Measurements from ENCODE around the gene PLD2. TPM values are rescaled to one million over a fixed set of nuclear protein-coding genes. Genes with fewer than 3 reads are reported as not detected.

Gene PLD2
- total and polyA plus RNA-seq, 2 donors (not counting 1 experiment from before 2014, with no cell fraction given): 53.1 to 69.2 TPM

- no peaks in the 10 kb centered on the region for H3K9me3 ChIP-seq (ENCODE audit: control extremely low read depth in 1 of 3, control insufficient read depth in 2 of 3, insufficient read depth in 1 of 3, low read length in 2 of 3)
- H2AFZ ChIP-seq (ENCODE audit: insufficient read depth, low read depth, low read length, poor library complexity, severe bottlenecking): no peak overlapping the region
- H3K9ac ChIP-seq (ENCODE audit: low read length): no peak overlapping the region
- H3K27ac ChIP-seq (ENCODE audit: low read length in 2 of 2): no peak overlapping the region
- DNase-seq (no peak), ATAC-seq (ENCODE audit: low read depth) (no peak)
- Mint-ChIP-seq H3K4me1 (peaks cover 25% of the 10 kb centered on the region), H3K27ac (no peak overlapping the region), H3K27me3 (no peaks in the 10 kb centered on the region), H3K4me3 (no peak overlapping the region), H3K9me3 (ENCODE audit: insufficient read depth) (no peaks in the 10 kb centered on the region)
- 64% methylated on average over 2 of the region's 2 CpGs for WGBS (ENCODE audit: insufficient coverage)
- no peak overlapping the region for H3K4me3 ChIP-seq (ENCODE audit: control extremely low read depth in 1 of 5, extremely low read depth in 1 of 5, insufficient read depth in 1 of 5, low read depth in 2 of 5, low read length in 4 of 5)
- intact Hi-C loops (cut with micrococcal nuclease): no loop called here
- H3K4me1 ChIP-seq (ENCODE audit: control insufficient read depth in 2 of 2, insufficient read depth in 2 of 2, low read length in 2 of 2): no peaks in the 10 kb centered on the region
- ChIA-PET CTCF (no interaction called here), POLR2A (interaction anchor here (0.5 kb wide), 1 partner anchor 59 kb away, joined by 5 read pairs; no protein-coding TSS in a partner anchor)
- no peak for TF ChIP-seq CTCF (IDR thresholded peaks at IDR 0.05)
- no peak for TF ChIP-seq EZH2 (IDR thresholded peaks at IDR 0.05; ENCODE audit: borderline replicate concordance, insufficient read depth, low read depth, low read length, poor library complexity, severe bottlenecking)
- peaks cover 73% of the 10 kb centered on the region for H3K79me2 ChIP-seq (ENCODE audit: control insufficient read depth, insufficient read depth, low read length)
- H3K36me3 ChIP-seq (replicated peaks in 1 of 2; ENCODE audit: control extremely low read depth in 1 of 2, control insufficient read depth in 1 of 2, extremely low read depth in 1 of 2, insufficient read depth in 2 of 2, low read length in 1 of 2): peaks cover 0 to 11% of the 10 kb centered on the region in 2 experiments
- no peak overlapping the region for H3K4me2 ChIP-seq (replicated peaks; ENCODE audit: low read depth, low read length, poor library complexity, severe bottlenecking)
- peaks cover 77% of the 10 kb centered on the region for H4K20me1 ChIP-seq (ENCODE audit: control insufficient read depth, insufficient read depth, low read length, poor library complexity, severe bottlenecking)
- no peaks in the 10 kb centered on the region for H3K27me3 ChIP-seq (replicated peaks in 1 of 4; ENCODE audit: control extremely low read depth in 1 of 4, control insufficient read depth in 3 of 4, insufficient read depth in 4 of 4, low read length in 3 of 4)
Measured at GRCh38 chr17:4853208-4853671, 46.3 kb downstream of the PLD2 start.

- H3K79me2 ChIP-seq (ENCODE audit: control insufficient read depth, insufficient read depth, low read length): peaks cover 78% of the 10 kb centered on the region
- peaks cover 0 to 15% of the 10 kb centered on the region in 2 experiments for H3K36me3 ChIP-seq (replicated peaks in 1 of 2; ENCODE audit: control extremely low read depth in 1 of 2, control insufficient read depth in 1 of 2, extremely low read depth in 1 of 2, insufficient read depth in 2 of 2, low read length in 1 of 2)
- no peaks in the 10 kb centered on the region for H3K27me3 Mint-ChIP-seq
- no peak overlapping the region for H3K27ac Mint-ChIP-seq
- H4K20me1 ChIP-seq (ENCODE audit: control insufficient read depth, insufficient read depth, low read length, poor library complexity, severe bottlenecking): peaks cover 78% of the 10 kb centered on the region
- no peak overlapping the region for H3K4me3 ChIP-seq (ENCODE audit: control extremely low read depth in 1 of 5, extremely low read depth in 1 of 5, insufficient read depth in 1 of 5, low read depth in 2 of 5, low read length in 4 of 5)
- no peak overlapping the region for H3K4me2 ChIP-seq (replicated peaks; ENCODE audit: low read depth, low read length, poor library complexity, severe bottlenecking)
- DNase-seq (no peak), ATAC-seq (ENCODE audit: low read depth) (no peak)
- POLR2A ChIA-PET: no interaction called here
- no peak overlapping the region for H3K4me3 Mint-ChIP-seq
- no peaks in the 10 kb centered on the region for H3K27me3 ChIP-seq (replicated peaks in 1 of 4; ENCODE audit: control extremely low read depth in 1 of 4, control insufficient read depth in 3 of 4, insufficient read depth in 4 of 4, low read length in 3 of 4)
- no peak overlapping the region for H3K9ac ChIP-seq (ENCODE audit: low read length)
- H3K27ac ChIP-seq (ENCODE audit: low read length in 2 of 2): no peak overlapping the region
- peaks cover 25% of the 10 kb centered on the region for H3K4me1 Mint-ChIP-seq
- no peaks in the 10 kb centered on the region for H3K9me3 Mint-ChIP-seq (ENCODE audit: insufficient read depth)
- no peak for TF ChIP-seq EZH2 (IDR thresholded peaks at IDR 0.05; ENCODE audit: borderline replicate concordance, insufficient read depth, low read depth, low read length, poor library complexity, severe bottlenecking)
- no peak for TF ChIP-seq CTCF (IDR thresholded peaks at IDR 0.05)
- no peaks in the 10 kb centered on the region for H3K4me1 ChIP-seq (ENCODE audit: control insufficient read depth in 2 of 2, insufficient read depth in 2 of 2, low read length in 2 of 2)
- WGBS (ENCODE audit: insufficient coverage): 100% methylated on average over 5 of the region's 5 CpGs
- CTCF ChIA-PET: interaction anchor here (0.6 kb wide), 1 partner anchor 34 kb away, joined by 3 read pairs; no protein-coding TSS in a partner anchor
- no peak overlapping the region for H2AFZ ChIP-seq (ENCODE audit: insufficient read depth, low read depth, low read length, poor library complexity, severe bottlenecking)
- intact Hi-C loops (cut with micrococcal nuclease): no loop called here
- H3K9me3 ChIP-seq (ENCODE audit: control extremely low read depth in 1 of 3, control insufficient read depth in 2 of 3, insufficient read depth in 1 of 3, low read length in 2 of 3): no peaks in the 10 kb centered on the region
Measured at GRCh38 chr17:4854111-4854681, 47.2 kb downstream of the PLD2 start.

Measured in B cell (primary cell).